ENCODE data around the gene PDE6D. TPM values are rescaled to one million over a fixed set of nuclear protein-coding genes. Genes with fewer than 3 reads are reported as not detected.

PDE6D gene
- total RNA-seq, 1 experiment from 2014 or later: 31.4 TPM

GRCh38 chr2:231699006-231699405 lies 82.1 kb downstream of the PDE6D start:
- Histone ChIP-seq H3K27ac (ENCODE audit: low read length) (no peak overlapping the region), H3K27me3 (ENCODE audit: control insufficient read depth, insufficient read depth, low read length) (no peaks in the 10 kb centered on the region), H3K4me1 (ENCODE audit: control insufficient read depth, insufficient read depth, low read length) (no peaks in the 10 kb centered on the region), H3K36me3 (ENCODE audit: control insufficient read depth, insufficient read depth, low read length) (no peaks in the 10 kb centered on the region), H3K4me3 (ENCODE audit: low read depth in 2 of 2, low read length in 2 of 2) (no peak overlapping the region), H3K9me3 (ENCODE audit: control insufficient read depth, insufficient read depth, low read depth, low read length) (no peaks in the 10 kb centered on the region)
- ATAC-seq (no peak), DNase-seq (ENCODE audit: low read depth, low spot score) (no peak)
- no peak for TF ChIP-seq CTCF (IDR thresholded peaks at IDR 0.05)
- TF ChIP-seq REST (IDR thresholded peaks at IDR 0.05; ENCODE audit: insufficient read depth in 1 of 2, low read depth in 2 of 2, low read length in 1 of 2): no peak
- no peak for TF ChIP-seq POLR2AphosphoS5 (IDR thresholded peaks at IDR 0.05; ENCODE audit: low read depth, low read length)
- TF ChIP-seq TCF7L2 (IDR thresholded peaks at IDR 0.05; ENCODE audit: low read depth, low read length): no peak
- TF ChIP-seq SIN3A (IDR thresholded peaks at IDR 0.05; ENCODE audit: borderline replicate concordance, insufficient read depth, low read depth, low read length): no peak
- in situ Hi-C loops (cut with HindIII; ENCODE audit: low pct_unique_long_range_greater_than_20kb, low sequenced_read_pairs): no loop called here
- ChIA-PET POLR2A (no interaction called here), CTCF (interaction anchor here (0.7 kb wide), 1 partner anchor 739 kb away, joined by 22 read pairs; no protein-coding TSS in a partner anchor)
- intact Hi-C loops (cut with micrococcal nuclease; ENCODE audit: unreplicated experiment): no loop called here
- no TSS peak for BruUV-seq (replicated peaks)

DNA sequence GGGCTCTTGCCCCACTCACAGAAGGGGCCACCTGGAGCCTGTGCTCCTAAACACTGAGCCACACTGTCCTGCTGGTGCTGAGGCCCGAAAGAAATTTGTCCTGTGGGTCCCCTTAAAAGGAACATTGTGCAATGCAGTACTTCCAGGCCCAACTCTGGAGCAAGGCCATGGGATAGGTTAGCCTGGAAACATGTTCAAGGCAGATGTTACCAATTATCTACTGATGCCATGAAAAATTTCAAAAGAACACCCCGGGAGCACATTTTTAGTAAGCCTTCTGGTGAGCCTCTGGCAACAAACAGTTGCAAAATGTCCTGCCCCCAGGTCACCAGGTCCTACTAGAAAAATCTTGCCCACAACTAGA lies 85.1 kb downstream of the PDE6D start:
- no TSS peak for BruUV-seq (replicated peaks)
- no peak overlapping the region for H3K4me3 ChIP-seq (ENCODE audit: low read depth in 2 of 2, low read length in 2 of 2)
- TF ChIP-seq TCF7L2 (IDR thresholded peaks at IDR 0.05; ENCODE audit: low read depth, low read length) (no peak), POLR2AphosphoS5 (IDR thresholded peaks at IDR 0.05; ENCODE audit: low read depth, low read length) (no peak), CTCF (IDR thresholded peaks at IDR 0.05) (no peak), SIN3A (IDR thresholded peaks at IDR 0.05; ENCODE audit: borderline replicate concordance, insufficient read depth, low read depth, low read length) (no peak), REST (IDR thresholded peaks at IDR 0.05; ENCODE audit: insufficient read depth in 1 of 2, low read depth in 2 of 2, low read length in 1 of 2) (no peak)
- in situ Hi-C loops (cut with HindIII; ENCODE audit: low pct_unique_long_range_greater_than_20kb, low sequenced_read_pairs): no loop called here
- no peaks in the 10 kb centered on the region for H3K9me3 ChIP-seq (ENCODE audit: control insufficient read depth, insufficient read depth, low read depth, low read length)
- no peak overlapping the region for H3K27ac ChIP-seq (ENCODE audit: low read length)
- ATAC-seq (no peak), DNase-seq (ENCODE audit: low read depth, low spot score) (no peak)
- H3K27me3 ChIP-seq (ENCODE audit: control insufficient read depth, insufficient read depth, low read length): no peaks in the 10 kb centered on the region
- ChIA-PET CTCF (interaction anchor here (1.2 kb wide), 1 partner anchor 18 kb away, joined by 4 read pairs; no protein-coding TSS in a partner anchor), POLR2A (no interaction called here)
- H3K4me1 ChIP-seq (ENCODE audit: control insufficient read depth, insufficient read depth, low read length): no peaks in the 10 kb centered on the region
- intact Hi-C loops (cut with micrococcal nuclease; ENCODE audit: unreplicated experiment): no loop called here
- no peaks in the 10 kb centered on the region for H3K36me3 ChIP-seq (ENCODE audit: control insufficient read depth, insufficient read depth, low read length)
